HG02678 (cell line): ENCODE results near the gene GABPB1.

Experiments used
- ATAC-seq: cut with Tn5 transposase; IDR thresholded peaks from one replicate; pipeline ENCODE4 v1.9.1; 2021; ENCODE audit warnings: mild to moderate bottlenecking, moderate library complexity; ENCODE audit not compliant: unreplicated experiment

The GABPB1 gene

DNA sequence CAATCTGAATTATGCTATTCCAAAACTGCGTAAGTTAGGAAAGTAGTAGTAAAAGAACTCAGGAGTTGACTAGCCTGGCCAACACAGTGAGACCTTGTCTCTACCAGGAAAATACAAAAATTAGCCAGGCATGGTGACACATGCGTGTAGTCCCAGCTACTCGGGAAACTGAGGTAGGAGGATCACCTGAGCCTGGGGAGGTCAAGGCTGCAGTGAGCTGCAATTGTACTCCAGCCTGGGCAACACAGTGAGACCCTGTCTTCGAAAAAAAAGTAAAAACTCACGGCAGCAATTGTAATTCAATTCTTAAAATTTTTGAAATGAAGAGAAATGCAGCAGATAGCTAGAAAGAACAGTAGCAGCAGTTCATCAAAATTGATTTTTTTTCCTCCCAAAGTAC, 9.7 kb downstream of the GABPB1 start:
- no peak for ATAC-seq

- ATAC-seq, result no peak
Measured at GRCh38 chr15:50344006-50344464, 11.0 kb downstream of the GABPB1 start.

- no peak for ATAC-seq
Measured at GRCh38 chr15:50341616-50342136, 13.3 kb downstream of the GABPB1 start.

GRCh38 chr15:50340416-50340815, 14.6 kb downstream of the GABPB1 start:
- no peak for ATAC-seq

DNA sequence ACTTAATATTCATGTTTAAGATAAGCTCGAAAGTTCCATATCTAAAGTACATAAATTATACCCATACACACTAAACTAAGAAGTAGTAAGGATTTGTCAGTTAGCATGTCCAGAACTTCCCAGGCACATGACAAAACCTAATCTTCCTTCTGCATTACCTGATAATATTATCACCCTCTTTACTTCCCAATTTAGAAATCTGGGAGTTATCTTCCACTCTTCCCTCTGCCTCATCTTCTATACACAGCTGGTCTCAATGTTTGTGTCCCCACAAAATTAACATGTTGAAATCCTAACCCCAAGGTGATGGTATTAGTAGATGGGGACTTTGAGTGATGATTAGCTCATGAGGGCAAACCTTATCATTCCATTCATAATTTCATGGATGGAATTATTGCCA, 15.3 kb downstream of the GABPB1 start:
- ATAC-seq, result no peak

- ATAC-seq, result no peak
Measured at GRCh38 chr15:50335251-50335650, 19.7 kb downstream of the GABPB1 start.

- ATAC-seq, result no peak
Measured at GRCh38 chr15:50333229-50333628, 21.8 kb downstream of the GABPB1 start.

DNA sequence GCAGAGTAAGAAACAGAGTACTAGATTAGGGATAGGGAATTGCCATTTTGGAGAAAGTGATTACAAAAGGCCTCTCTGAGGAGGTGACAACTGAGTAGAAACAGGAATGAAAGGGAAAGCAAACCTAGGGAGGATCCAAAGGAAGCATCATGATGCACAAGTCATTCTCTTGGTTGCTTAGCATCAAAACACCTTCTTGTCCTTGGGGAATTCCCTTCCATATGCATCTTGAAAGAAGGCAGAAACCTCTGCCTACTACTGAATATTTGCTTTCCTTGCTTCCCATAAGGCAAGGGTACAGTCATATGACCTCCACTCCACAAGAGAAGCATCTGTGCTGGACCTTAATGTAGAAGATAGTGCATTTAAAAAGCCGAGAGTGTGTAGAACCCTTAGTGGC, 24.1 kb downstream of the GABPB1 start:
- ATAC-seq, result no peak

DNA sequence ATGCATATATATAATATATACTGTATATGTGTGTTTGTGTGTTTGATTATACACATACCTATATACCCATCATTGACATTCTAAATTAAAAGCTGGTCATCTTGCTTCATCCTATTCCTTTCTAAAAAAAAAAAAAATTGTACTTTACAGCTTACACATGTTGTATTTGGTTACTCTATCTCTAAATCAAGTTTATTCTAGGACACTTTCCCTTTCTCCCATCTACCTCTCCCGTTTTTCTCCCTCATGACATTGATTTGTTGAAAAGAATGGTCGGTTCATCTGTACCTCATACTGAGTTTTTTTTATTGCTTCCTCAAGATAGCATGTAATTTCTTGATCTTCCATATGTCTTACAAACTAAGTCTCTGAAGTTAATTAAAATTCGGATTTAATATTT, 26.9 kb downstream of the GABPB1 start:
- ATAC-seq, result no peak

- no peak for ATAC-seq
Measured at GRCh38 chr15:50321680-50322210, 33.3 kb downstream of the GABPB1 start.

DNA sequence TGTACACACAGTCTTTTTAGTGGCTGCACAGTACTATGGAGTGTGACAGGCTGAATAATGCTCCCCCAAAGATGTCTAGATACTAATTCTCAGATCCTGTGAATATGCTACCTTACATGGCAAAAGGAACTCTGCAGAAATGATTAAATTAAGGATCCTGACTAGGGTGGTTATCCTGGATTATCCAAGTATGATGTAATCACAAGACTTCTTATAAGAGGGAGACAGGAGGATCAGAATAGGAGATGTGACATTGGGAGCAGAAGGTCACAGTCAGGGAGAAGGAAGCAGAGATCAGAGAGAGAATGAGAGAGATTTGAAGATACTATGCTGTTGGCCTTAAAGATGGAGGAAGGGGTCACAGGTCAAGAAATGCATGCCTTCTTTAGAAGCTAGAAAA, 34.5 kb downstream of the GABPB1 start:
- ATAC-seq, result no peak

- ATAC-seq, result no peak
Measured at GRCh38 chr15:50318697-50319096, 36.3 kb downstream of the GABPB1 start.

DNA sequence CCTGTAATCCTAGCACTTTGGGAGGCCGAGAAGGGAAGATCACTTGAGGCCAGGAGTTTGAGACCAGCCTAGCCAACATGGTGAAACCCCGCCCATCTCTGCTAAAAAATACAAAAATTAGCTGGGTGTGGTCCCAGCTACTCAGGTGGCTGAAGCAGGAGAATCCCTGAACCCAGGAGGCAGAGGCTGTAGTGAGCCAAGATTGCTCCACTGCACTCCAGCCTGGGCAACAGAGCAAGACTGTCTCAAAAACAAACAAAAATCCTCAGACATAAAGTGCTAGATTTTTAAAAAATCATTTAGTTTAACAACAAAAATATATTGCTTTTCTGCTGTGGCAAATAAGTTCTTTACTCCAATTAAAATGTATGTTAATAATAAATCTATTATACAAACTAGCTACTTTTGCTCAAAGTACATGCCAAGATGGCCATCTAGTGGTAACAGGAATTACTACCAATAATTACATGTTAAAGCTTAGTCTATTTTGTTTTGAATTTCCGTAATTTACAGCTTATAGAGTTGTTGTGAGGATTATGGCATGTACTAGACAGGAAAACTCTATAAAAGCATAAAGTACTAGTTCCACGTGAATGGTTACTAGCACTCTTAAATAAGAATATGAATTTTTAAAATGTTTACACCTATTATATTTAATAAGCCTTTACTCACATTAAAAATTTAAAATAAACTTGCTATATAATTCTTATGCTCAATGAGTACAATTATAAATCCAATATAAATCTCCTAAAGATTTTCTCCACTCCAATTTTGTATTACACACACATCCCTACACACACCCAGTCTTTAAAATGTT, 39.0 kb downstream of the GABPB1 start:
- ATAC-seq, result no peak

GRCh38 chr15:50312636-50313035, 42.4 kb downstream of the GABPB1 start:
- no peak for ATAC-seq

DNA sequence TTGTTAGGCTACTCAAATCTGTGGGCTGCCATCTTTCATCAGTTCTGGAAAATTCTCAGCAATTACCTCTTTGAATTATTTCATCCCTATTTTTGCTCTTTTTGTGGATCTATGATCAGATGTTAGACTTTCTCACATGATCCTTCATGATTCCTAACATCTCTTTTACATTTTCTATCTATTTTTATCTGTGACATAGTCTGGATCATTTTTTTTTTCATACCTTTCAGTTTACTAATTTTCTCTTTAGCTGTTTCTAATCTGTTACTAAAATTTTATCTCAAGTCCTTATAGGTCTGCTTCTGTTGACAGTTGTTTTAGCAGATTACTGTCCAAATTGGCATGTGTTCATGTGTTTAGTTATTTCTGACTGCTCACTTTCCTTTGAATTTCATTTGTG, 47.2 kb downstream of the GABPB1 start:
- no peak for ATAC-seq

DNA sequence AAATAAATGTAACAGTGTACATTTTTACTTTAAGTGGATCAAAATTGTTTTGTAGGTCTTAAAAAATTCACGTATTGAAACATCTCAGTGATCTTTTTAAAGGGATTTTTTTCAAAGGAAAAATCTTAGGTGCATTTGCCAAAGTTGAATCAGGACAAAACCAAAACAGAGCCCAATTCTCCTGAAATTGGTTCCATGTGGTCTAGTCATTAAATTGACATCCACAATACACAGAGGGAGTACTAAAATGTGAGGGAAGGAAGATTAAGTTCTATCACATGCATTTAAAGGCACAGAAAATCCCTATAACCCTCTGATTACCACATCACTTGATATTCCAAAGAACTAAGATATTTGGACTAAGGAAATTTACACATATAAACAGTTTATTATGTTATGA, 50.2 kb downstream of the GABPB1 start:
- ATAC-seq, result no peak

DNA sequence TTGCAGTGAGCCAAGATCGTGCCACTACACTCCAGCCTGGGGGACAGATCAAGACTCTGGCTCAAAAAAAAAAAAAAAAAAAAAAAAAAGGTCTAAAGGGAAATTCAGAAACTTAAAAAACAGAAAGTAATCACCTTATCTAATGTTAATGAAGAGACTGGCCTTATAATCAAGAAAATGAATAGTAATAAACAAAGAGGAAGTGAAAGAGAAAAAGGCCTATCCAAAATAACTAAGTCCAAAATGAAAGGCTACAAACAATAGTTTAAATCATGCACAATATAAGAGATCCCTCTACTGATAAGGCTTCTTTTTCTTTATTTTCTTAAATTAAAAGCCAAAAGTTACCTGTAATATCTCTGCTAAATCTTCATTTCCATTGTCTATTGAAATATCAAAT, 52.4 kb downstream of the GABPB1 start:
- ATAC-seq, result peak; percentile 51

DNA sequence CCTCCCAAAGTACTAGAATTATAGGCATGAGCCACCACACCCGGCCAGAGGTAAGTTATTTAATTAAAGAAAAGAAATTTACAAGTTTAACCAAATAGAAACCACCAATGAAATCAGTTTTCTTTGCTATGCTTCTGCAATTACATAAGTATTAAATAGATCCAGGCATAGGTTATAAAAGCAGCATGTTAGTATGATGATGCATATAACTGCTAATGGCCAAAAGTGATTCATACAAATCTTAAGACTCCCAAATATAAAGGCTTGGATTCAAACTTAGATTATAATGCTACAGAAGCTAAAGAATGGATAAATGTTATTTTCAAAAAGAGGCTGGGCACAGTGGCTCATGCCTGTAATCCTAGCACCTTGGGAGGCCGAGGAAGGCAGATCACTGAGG, 56.7 kb downstream of the GABPB1 start:
- ATAC-seq, result no peak

- ATAC-seq, result no peak
Measured at GRCh38 chr15:50295966-50296365, 59.0 kb downstream of the GABPB1 start.

DNA sequence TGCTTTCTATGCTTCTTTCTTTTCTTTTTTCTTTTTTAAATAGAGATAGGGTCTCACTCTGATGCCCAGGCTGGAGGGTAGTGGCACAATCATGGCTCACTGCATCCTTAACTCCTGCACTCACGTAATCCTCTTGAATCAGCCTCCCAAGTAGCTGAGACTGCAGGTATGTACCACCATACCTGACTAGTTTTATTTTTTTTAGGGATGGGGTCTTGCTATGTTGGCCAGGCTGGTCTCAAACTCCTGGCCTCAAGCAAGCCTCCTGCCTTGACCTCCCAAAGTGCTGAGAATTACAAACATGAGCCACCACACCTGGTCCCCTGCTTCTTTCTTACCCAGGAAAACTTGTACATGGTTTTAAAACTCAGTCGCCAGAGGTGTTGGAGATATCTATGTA, 65.2 kb downstream of the GABPB1 start:
- ATAC-seq, result no peak

DNA sequence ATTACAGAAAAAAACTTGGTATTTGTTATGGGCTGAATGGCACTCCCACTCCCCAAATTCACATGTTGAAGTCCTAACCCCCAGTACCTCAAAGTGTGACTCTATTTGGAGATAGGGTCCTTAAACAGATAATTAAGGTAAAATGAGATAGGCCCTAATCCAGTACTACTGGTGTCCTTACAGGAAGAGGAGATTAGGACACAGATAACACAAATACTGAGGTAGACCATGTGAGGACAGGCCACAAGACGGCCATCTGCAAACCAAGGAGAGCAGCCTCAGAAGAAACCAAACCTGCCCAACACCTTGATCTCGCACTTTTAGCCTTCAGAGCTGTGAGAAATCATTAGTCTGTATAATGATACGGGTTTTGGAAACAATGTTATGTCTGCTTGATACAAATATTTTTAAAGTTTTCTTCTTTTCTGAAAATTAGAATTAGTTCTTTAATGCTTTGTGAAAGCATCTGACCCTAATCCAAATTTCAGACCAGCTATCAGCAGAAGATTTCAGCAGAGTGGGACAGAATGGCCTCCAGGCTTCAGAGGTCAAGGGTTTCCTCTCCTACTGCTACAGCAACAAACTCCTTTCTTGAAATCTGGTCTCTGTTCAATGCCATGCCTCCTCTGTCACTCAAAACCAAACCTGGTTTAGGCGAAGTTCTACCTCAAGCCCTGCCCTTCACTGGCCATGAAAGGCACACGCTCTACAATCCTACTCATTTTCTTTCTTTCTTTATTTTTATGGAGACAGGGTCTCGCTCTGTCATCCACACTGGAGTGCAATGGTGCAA, 67.5 kb downstream of the GABPB1 start:
- no peak for ATAC-seq

DNA sequence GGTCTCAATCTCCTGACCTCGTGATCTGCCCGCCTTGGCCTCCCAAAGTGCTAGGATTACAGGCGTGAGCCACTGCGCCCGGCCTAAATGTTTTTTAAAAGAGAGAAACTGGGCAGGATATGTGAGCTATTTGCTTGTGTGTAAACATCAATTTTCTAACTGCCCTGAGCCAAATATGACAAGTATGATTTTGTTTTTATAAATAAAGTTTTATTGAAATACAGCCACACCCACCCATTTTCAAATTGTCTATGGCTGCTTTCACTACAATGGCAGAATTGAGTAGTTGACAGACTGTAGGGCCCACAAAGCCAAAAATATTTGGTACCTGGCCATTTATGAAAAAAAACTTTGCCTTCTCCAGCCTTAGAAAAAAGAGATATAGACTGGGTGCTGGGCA, 73.6 kb downstream of the GABPB1 start:
- no peak for ATAC-seq
